ENCODE results near the gene ME2.

The ME2 gene

GRCh38 chr18:50839996-50840395, 38.9 kb upstream of the ME2 start:
- H3K4me3 ChIP-seq (ENCODE audit: low read length) = no peak overlapping the region
- no peak for TF ChIP-seq CTCF (conservative IDR thresholded peaks at IDR 0.05; ENCODE audit: low read depth, low read length)
- DNase-seq (ENCODE audit: low read depth) = no peak

- H3K4me3 ChIP-seq (ENCODE audit: low read length) = no peak overlapping the region
- DNase-seq (ENCODE audit: low read depth) = no peak
- no peak for TF ChIP-seq CTCF (conservative IDR thresholded peaks at IDR 0.05; ENCODE audit: low read depth, low read length)
Measured at GRCh38 chr18:50842846-50843245, 36.1 kb upstream of the ME2 start.

- no peak for DNase-seq (ENCODE audit: low read depth)
- TF ChIP-seq CTCF (conservative IDR thresholded peaks at IDR 0.05; ENCODE audit: low read depth, low read length) = no peak
- H3K4me3 ChIP-seq (ENCODE audit: low read length) = no peak overlapping the region
Measured at GRCh38 chr18:50844554-50844953, 34.4 kb upstream of the ME2 start.

- no peak for DNase-seq (ENCODE audit: low read depth)
- no peak overlapping the region for H3K4me3 ChIP-seq (ENCODE audit: low read length)
- no peak for TF ChIP-seq CTCF (conservative IDR thresholded peaks at IDR 0.05; ENCODE audit: low read depth, low read length)
Measured at GRCh38 chr18:50844960-50845359, 34.0 kb upstream of the ME2 start.

- no peak for TF ChIP-seq CTCF (conservative IDR thresholded peaks at IDR 0.05; ENCODE audit: low read depth, low read length)
- H3K4me3 ChIP-seq (ENCODE audit: low read length) = no peak overlapping the region
- DNase-seq (ENCODE audit: low read depth) = no peak
Measured at GRCh38 chr18:50847192-50847591, 31.7 kb upstream of the ME2 start.

GRCh38 chr18:50848061-50848551, 30.8 kb upstream of the ME2 start:
- no peak overlapping the region for H3K4me3 ChIP-seq (ENCODE audit: low read length)
- DNase-seq (ENCODE audit: low read depth) = no peak
- TF ChIP-seq CTCF (conservative IDR thresholded peaks at IDR 0.05; ENCODE audit: low read depth, low read length) = no peak

GRCh38 chr18:50848991-50849390, 29.9 kb upstream of the ME2 start:
- H3K4me3 ChIP-seq (ENCODE audit: low read length) = no peak overlapping the region
- TF ChIP-seq CTCF (conservative IDR thresholded peaks at IDR 0.05; ENCODE audit: low read depth, low read length) = no peak
- no peak for DNase-seq (ENCODE audit: low read depth)

Data from retinal pigment epithelial cell (primary cell).